ENCODE measurements around the gene GPR82.

GRCh38 chrX:41693024-41693423 is 31.0 kb upstream of the GPR82 start:
- TF ChIP-seq, protein P1, sequence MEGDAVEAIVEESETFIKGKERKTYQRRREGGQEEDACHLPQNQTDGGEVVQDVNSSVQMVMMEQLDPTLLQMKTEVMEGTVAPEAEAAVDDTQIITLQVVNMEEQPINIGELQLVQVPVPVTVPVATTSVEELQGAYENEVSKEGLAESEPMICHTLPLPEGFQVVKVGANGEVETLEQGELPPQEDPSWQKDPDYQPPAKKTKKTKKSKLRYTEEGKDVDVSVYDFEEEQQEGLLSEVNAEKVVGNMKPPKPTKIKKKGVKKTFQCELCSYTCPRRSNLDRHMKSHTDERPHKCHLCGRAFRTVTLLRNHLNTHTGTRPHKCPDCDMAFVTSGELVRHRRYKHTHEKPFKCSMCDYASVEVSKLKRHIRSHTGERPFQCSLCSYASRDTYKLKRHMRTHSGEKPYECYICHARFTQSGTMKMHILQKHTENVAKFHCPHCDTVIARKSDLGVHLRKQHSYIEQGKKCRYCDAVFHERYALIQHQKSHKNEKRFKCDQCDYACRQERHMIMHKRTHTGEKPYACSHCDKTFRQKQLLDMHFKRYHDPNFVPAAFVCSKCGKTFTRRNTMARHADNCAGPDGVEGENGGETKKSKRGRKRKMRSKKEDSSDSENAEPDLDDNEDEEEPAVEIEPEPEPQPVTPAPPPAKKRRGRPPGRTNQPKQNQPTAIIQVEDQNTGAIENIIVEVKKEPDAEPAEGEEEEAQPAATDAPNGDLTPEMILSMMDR (IDR thresholded peaks at IDR 0.05): no peak
- TF ChIP-seq POLR2A (IDR thresholded peaks at IDR 0.05): no peak
- TF ChIP-seq EP300 (IDR thresholded peaks at IDR 0.05): no peak
- TF ChIP-seq POLR2AphosphoS5 (IDR thresholded peaks at IDR 0.05): no peak
